CD14-positive monocyte (primary cell): Measurements from ENCODE around the gene CADM2. TPM values are rescaled to one million over a fixed set of nuclear protein-coding genes. Genes with fewer than 3 reads are reported as not detected.
"Not testable (repeated sequence)": the region's sequence is repeated elsewhere in the genome, so short reads cannot be mapped to it uniquely, and the experiment has no call there.

Experiments used
- DNase-seq, 3 donors: peaks; one replicate each; pipeline ENCODE4 v3.0.0-alpha.2; 2011 to 2022
- H2AFZ ChIP-seq: 2 replicates; pipeline ENCODE4 v1.6.0; 2012; ENCODE audit warnings: mild to moderate bottlenecking, low read depth, low read length, inconsistent platforms; ENCODE audit not compliant: insufficient read depth, poor library complexity, severe bottlenecking
- H3K27ac ChIP-seq, 2 donors: 1 replicate in 1 of 2; 2 replicates in 1 of 2; pipeline ENCODE4 v1.5.1; 2012 to 2013; ENCODE audit warnings: low read length in 2 of 2, control low read depth in 1 of 2, inconsistent platforms in 1 of 2, low read depth in 1 of 2, mild to moderate bottlenecking in 1 of 2
- H3K27me3 ChIP-seq, 2 donors: one replicate each; pipeline versions ENCODE4 v1.6.0 to v1.6.1; 2011 to 2013; ENCODE audit warnings: low read length in 2 of 2; ENCODE audit not compliant: control insufficient read depth in 2 of 2, insufficient read depth in 2 of 2
- H3K36me3 ChIP-seq, 2 donors: replicated peaks in 1 of 2; 1 replicate in 1 of 2; 2 replicates in 1 of 2; pipeline versions ENCODE4 v1.5.1 to v1.6.1; 2012 to 2013; ENCODE audit warnings: low read length in 2 of 2, control low read depth in 1 of 2, inconsistent platforms in 1 of 2, mild to moderate bottlenecking in 1 of 2; ENCODE audit not compliant: insufficient read depth in 2 of 2, control insufficient read depth in 1 of 2
- H3K4me1 ChIP-seq, 2 donors: 1 replicate in 1 of 2; 2 replicates in 1 of 2; pipeline versions ENCODE4 v1.5.1 to v1.6.1; 2012 to 2013; ENCODE audit warnings: low read length in 2 of 2, control low read depth in 1 of 2, inconsistent platforms in 1 of 2, mild to moderate bottlenecking in 1 of 2, moderate library complexity in 1 of 2; ENCODE audit not compliant: insufficient read depth in 2 of 2, control insufficient read depth in 1 of 2
- H3K4me2 ChIP-seq: replicated peaks from 2 replicates; pipeline ENCODE3; 2012; ENCODE audit warnings: low read length, moderate library complexity, mild to moderate bottlenecking; ENCODE audit not compliant: poor library complexity, severe bottlenecking; ENCODE audit errors: extremely low read depth
- H3K4me3 ChIP-seq, 3 experiments: fragments of 200-600 bp in 1 of 3; sonication (generic) in 1 of 3; replicated peaks in 1 of 3; 1 replicate in 2 of 3; 2 replicates in 1 of 3; pipeline ENCODE4 v1.5.1; 2011 to 2013; ENCODE audit warnings: low read length in 3 of 3, mild to moderate bottlenecking in 3 of 3, control low read depth in 2 of 3, low read depth in 2 of 3, inconsistent platforms in 1 of 3, moderate library complexity in 1 of 3
- H3K79me2 ChIP-seq: 2 replicates; pipeline ENCODE4 v1.6.0; 2012; ENCODE audit warnings: mild to moderate bottlenecking, control low read depth, inconsistent platforms, low read length, moderate library complexity; ENCODE audit not compliant: insufficient read depth
- H3K9ac ChIP-seq: 2 replicates; pipeline ENCODE4 v1.6.0; 2017; ENCODE audit warnings: low read length, mild to moderate bottlenecking; ENCODE audit not compliant: insufficient read depth, poor library complexity, severe bottlenecking
- H3K9me3 ChIP-seq, 2 donors: replicated peaks in 1 of 2; 1 replicate in 1 of 2; 2 replicates in 1 of 2; pipeline versions ENCODE4 v1.5.1 to v1.6.1; 2012 to 2013; ENCODE audit warnings: low read length in 2 of 2, control low read depth in 1 of 2; ENCODE audit not compliant: control insufficient read depth in 1 of 2, insufficient read depth in 1 of 2
- H4K20me1 ChIP-seq: 2 replicates; pipeline ENCODE4 v1.6.0; 2012; ENCODE audit warnings: mild to moderate bottlenecking, low read length, control low read depth, moderate library complexity; ENCODE audit not compliant: insufficient read depth
- H3K27ac Mint-ChIP-seq, 7 donors: one replicate each; pipeline ENCODE4 v1.8.0; 2020; ENCODE audit warnings: mild to moderate bottlenecking in 7 of 7, mixed read lengths in 7 of 7, moderate library complexity in 6 of 7, inconsistent platforms in 2 of 7
- H3K27me3 Mint-ChIP-seq, 3 donors: one replicate each; pipeline ENCODE4 v1.8.0; 2021 to 2022; ENCODE audit warnings: low read depth in 3 of 3, mild to moderate bottlenecking in 3 of 3, mixed read lengths in 3 of 3, moderate library complexity in 3 of 3, inconsistent platforms in 1 of 3
- H3K36me3 Mint-ChIP-seq, 2 donors: one replicate each; pipeline ENCODE4 v1.8.0; 2020; ENCODE audit warnings: mixed read lengths in 2 of 2, inconsistent platforms in 1 of 2, mild to moderate bottlenecking in 1 of 2
- H3K4me1 Mint-ChIP-seq: one replicate; pipeline ENCODE4 v1.8.0; 2020; ENCODE audit warnings: mild to moderate bottlenecking, mixed read lengths
- H3K4me3 Mint-ChIP-seq, 2 donors: one replicate each; pipeline ENCODE4 v1.8.0; 2020; ENCODE audit warnings: mild to moderate bottlenecking in 2 of 2, mixed read lengths in 2 of 2, moderate library complexity in 1 of 2
- H3K9me3 Mint-ChIP-seq, 7 donors: one replicate each; pipeline ENCODE4 v1.8.0; 2020 to 2022; ENCODE audit warnings: mixed read lengths in 7 of 7, mild to moderate bottlenecking in 6 of 7, moderate library complexity in 6 of 7, inconsistent platforms in 2 of 7
- WGBS: methylation state at CpG from one replicate; pipeline ENCODE4 v1.1.5; 2013; ENCODE audit warnings: missing lambda C conversion rate; ENCODE audit not compliant: insufficient coverage; 5-methylcytosine and 5-hydroxymethylcytosine counted together
- intact Hi-C, 2 donors: fragments of 100-400 bp; cut with micrococcal nuclease; formaldehyde crosslinking; loops; one replicate each; pipeline versions ENCODE4 v1.15.0 to v1.15.1; 2023
- polyA plus RNA-seq, 3 donors: library from polyadenylated mRNA; depleted of rRNA in 1 of 3; unstranded in 2 of 3; stranded (reverse) in 1 of 3; fragments of 300-500 nt in 2 of 3; fragments of >200 nt in 1 of 3; fragmentation: Illumina TruSeq in 2 of 3; gene quantifications; 1 replicate in 2 of 3; 2 replicates in 1 of 3; pipeline ENCODE4 v1.2.3, GENCODE V29; 2012 to 2021
- TF ChIP-seq, protein P1 (sequence below): fragments of 200-600 bp; IDR thresholded peaks from one replicate; pipeline ENCODE4 v1.8.0; 2022; ENCODE audit warnings: antibody characterized with exemption, mild to moderate bottlenecking

The CADM2 gene
- polyA plus RNA-seq, 3 donors = not detected

DNA sequence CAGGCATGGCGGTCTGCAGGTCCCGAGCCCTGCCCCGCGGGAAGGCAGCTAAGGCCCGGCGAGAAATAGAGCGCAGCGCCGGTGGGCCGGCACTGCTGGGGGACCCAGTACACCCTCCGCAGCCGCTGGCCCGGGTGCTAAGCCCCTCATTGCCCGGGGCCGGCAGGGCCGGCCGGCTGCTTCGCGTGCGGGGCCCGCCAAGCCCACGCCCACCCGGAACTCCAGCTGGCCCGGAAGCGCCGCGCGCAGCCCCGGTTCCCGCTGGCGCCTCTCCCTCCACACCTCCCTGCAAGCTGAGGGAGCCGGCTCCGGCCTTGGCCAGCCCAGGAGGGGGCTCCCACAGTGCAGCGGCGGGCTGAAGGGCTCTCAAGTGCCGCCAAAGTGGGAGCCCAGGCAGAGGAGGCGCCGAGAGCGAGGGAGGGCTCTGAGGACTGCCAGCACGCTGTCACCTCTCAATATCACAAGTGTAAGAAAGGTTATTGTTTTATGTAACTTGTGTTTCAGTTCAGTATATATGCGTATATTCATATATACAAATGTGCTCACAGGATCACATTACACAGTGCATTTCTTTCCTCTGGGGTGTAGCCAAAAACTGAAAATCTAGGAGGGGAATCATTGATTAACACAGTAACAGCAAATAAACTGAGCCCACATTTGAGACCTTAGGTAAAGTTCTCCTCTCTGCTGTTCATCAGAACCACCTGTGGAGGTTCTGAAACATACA is 546.2 kb downstream of the CADM2 start:
- H3K4me2 ChIP-seq, H3K9me3 Mint-ChIP-seq, H3K27me3 Mint-ChIP-seq, H3K9ac ChIP-seq, H3K36me3 Mint-ChIP-seq, H3K9me3 ChIP-seq, H3K36me3 ChIP-seq, DNase-seq, H3K27ac ChIP-seq, H3K4me1 ChIP-seq, intact Hi-C loops, H3K79me2 ChIP-seq, H4K20me1 ChIP-seq, H3K4me1 Mint-ChIP-seq, H3K4me3 ChIP-seq, H3K27ac Mint-ChIP-seq, H3K27me3 ChIP-seq, H2AFZ ChIP-seq: not testable (repeated sequence)
- WGBS = 92% methylated on average over 14 of the region's 41 CpGs
- peak overlapping the region in 1 of 2 donors; percentile 77 for H3K4me3 Mint-ChIP-seq

DNA sequence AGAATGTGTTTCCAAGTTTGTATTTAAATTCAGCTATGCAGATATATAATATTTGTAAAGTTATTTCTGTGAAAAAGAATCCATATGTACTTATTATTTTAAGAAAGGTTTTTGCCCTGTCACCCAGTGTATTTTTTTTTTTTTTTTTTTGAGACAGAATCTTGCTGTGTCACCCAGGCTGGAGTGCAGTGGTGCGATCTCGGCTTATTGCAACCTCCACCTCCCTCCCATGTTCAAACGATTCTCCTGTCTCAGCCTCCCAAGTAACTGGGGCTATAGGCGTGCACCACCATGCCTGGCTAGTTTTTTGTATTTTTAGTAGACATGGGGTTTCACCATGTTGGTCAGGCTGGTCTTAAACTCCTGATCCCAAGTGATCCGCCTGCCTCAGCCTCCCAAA is 548.3 kb downstream of the CADM2 start:
- H3K4me3 ChIP-seq, H3K9me3 ChIP-seq, H3K4me3 Mint-ChIP-seq, H3K27ac Mint-ChIP-seq, intact Hi-C loops, H3K79me2 ChIP-seq, H3K27me3 ChIP-seq, H3K9ac ChIP-seq, DNase-seq, H3K36me3 Mint-ChIP-seq, H3K27ac ChIP-seq, H3K36me3 ChIP-seq, H3K4me1 ChIP-seq, H3K4me1 Mint-ChIP-seq, H4K20me1 ChIP-seq, H3K27me3 Mint-ChIP-seq, H3K4me2 ChIP-seq, H3K9me3 Mint-ChIP-seq, H2AFZ ChIP-seq: not testable (repeated sequence)
- WGBS = no CpG with 5 or more reads among the region's 5 CpGs

DNA sequence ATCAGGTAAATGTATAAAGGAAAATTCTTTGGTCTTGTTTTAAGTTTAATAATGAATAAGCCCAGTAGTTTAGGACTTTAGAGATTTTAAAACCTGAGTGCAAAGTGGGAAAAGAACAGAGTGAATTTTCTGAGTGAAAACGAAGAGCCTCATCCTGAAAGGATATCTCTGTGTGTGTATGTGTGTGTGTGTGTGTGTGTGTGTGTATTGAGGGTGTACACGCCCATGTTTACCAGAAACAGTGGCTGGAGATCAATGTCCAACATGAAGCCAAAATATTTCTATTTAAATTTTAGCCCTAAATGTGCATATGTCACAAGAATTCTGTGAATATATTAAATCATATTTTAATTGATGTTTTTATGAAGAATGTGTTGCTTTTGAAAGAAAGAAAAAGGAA is 549.9 kb downstream of the CADM2 start:
- H3K27ac Mint-ChIP-seq = no peak overlapping the region
- no peak overlapping the region for H3K9ac ChIP-seq
- H3K79me2 ChIP-seq = no peaks in the 10 kb centered on the region
- TF ChIP-seq, protein P1, sequence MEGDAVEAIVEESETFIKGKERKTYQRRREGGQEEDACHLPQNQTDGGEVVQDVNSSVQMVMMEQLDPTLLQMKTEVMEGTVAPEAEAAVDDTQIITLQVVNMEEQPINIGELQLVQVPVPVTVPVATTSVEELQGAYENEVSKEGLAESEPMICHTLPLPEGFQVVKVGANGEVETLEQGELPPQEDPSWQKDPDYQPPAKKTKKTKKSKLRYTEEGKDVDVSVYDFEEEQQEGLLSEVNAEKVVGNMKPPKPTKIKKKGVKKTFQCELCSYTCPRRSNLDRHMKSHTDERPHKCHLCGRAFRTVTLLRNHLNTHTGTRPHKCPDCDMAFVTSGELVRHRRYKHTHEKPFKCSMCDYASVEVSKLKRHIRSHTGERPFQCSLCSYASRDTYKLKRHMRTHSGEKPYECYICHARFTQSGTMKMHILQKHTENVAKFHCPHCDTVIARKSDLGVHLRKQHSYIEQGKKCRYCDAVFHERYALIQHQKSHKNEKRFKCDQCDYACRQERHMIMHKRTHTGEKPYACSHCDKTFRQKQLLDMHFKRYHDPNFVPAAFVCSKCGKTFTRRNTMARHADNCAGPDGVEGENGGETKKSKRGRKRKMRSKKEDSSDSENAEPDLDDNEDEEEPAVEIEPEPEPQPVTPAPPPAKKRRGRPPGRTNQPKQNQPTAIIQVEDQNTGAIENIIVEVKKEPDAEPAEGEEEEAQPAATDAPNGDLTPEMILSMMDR = no peak
- no peak overlapping the region for H2AFZ ChIP-seq
- 86% methylated on average over 1 of the region's 2 CpGs for WGBS
- no peaks in the 10 kb centered on the region for H3K27me3 ChIP-seq
- no peak for DNase-seq
- no peak overlapping the region for H3K4me3 ChIP-seq
- H3K4me1 Mint-ChIP-seq = no peaks in the 10 kb centered on the region
- peaks cover 0 to 2% (median 0%) of the 10 kb centered on the region in 7 donors for H3K9me3 Mint-ChIP-seq
- no peaks in the 10 kb centered on the region for H3K27me3 Mint-ChIP-seq
- intact Hi-C loops = no loop called here
- no peak overlapping the region for H3K4me2 ChIP-seq
- H3K4me1 ChIP-seq = no peaks in the 10 kb centered on the region
- no peak overlapping the region for H3K27ac ChIP-seq
- H3K36me3 Mint-ChIP-seq = no peaks in the 10 kb centered on the region
- H3K4me3 Mint-ChIP-seq = no peak overlapping the region
- no peaks in the 10 kb centered on the region for H3K36me3 ChIP-seq
- H3K9me3 ChIP-seq = no peaks in the 10 kb centered on the region
- no peaks in the 10 kb centered on the region for H4K20me1 ChIP-seq
